Endothelial cell of umbilical vein (primary cell): Measurements from ENCODE around the gene PDE4B. TPM values are rescaled to one million over a fixed set of nuclear protein-coding genes. Genes with fewer than 3 reads are reported as not detected.

ENCODE experiments used
- BruUV-seq: library from RNA; stranded (reverse); fragments of 400-500 nt; replicated peaks from 2 replicates; lab custom pipeline; 2021; lab: Mats Ljungman, UMichigan
- CTCF ChIA-PET: fragments of 300-600, 350-600 bp; sonication (Branson Sonifier 250); formaldehyde crosslinking; loops from one replicate; lab custom pipeline; 2021; ENCODE audit warnings: antibody characterized with exemption, inconsistent platforms; lab: Charles Lee
- POLR2A ChIA-PET: fragments of 300-600, 350-600 bp; sonication (Branson Sonifier 250); formaldehyde crosslinking; loops from one replicate; lab custom pipeline; 2021; ENCODE audit warnings: antibody characterized with exemption, inconsistent platforms; lab: Charles Lee
- DNase-seq: peaks from one replicate; pipeline ENCODE4 v3.0.0-alpha.2; 2011; ENCODE audit warnings: low read depth, low spot score
- FAIRE-seq: peaks from 2 replicates; lab custom pipeline; 2011; peaks lifted over from hg19 to GRCh38; lab: Jason Lieb, UNC
- H2AFZ ChIP-seq: 2 replicates; pipeline ENCODE4 v1.6.0; 2012; ENCODE audit warnings: low read depth, low read length, control low read depth, inconsistent platforms
- H3K27ac ChIP-seq: 2 replicates; pipeline ENCODE4 v1.5.1; 2011; ENCODE audit warnings: low read depth, mild to moderate bottlenecking, control low read depth, low read length, moderate library complexity; ENCODE audit not compliant: insufficient read depth
- H3K27me3 ChIP-seq, 2 experiments: 2 replicates each; pipeline versions ENCODE4 v1.6.0 to v1.6.1; 2011; ENCODE audit warnings: low read length in 2 of 2, mixed read lengths in 1 of 2; ENCODE audit not compliant: control insufficient read depth in 2 of 2, insufficient read depth in 2 of 2
- H3K36me3 ChIP-seq, 2 experiments: 2 replicates in 1 of 2; 3 replicates in 1 of 2; pipeline ENCODE4 v1.5.1; 2011; ENCODE audit warnings: low read length in 2 of 2, mild to moderate bottlenecking in 1 of 2, moderate library complexity in 1 of 2; ENCODE audit not compliant: control insufficient read depth in 2 of 2, insufficient read depth in 2 of 2; ENCODE audit errors: extremely low read depth in 1 of 2
- H3K4me1 ChIP-seq: 3 replicates; pipeline ENCODE4 v1.5.1; 2011; ENCODE audit warnings: mild to moderate bottlenecking, low read length; ENCODE audit not compliant: control insufficient read depth, insufficient read depth; ENCODE audit errors: extremely low read depth
- H3K4me2 ChIP-seq: 2 replicates; pipeline ENCODE4 v1.6.1; 2011; ENCODE audit warnings: low read length, control low read depth, mixed read lengths; ENCODE audit not compliant: insufficient read depth
- H3K4me3 ChIP-seq, 3 experiments: fragments of 200-600 bp in 1 of 3; sonication (generic), shearing (Covaris generic) in 1 of 3; replicated peaks in 1 of 3; 2 replicates each; pipeline ENCODE4 v1.5.1; 2011 to 2016; ENCODE audit warnings: control low read depth in 3 of 3, low read length in 3 of 3, mild to moderate bottlenecking in 2 of 3, inconsistent platforms in 1 of 3, low read depth in 1 of 3, moderate library complexity in 1 of 3; ENCODE audit not compliant: insufficient read depth in 1 of 3
- H3K79me2 ChIP-seq: 2 replicates; pipeline ENCODE4 v1.6.0; 2012; ENCODE audit warnings: low read length, inconsistent platforms; ENCODE audit not compliant: control insufficient read depth, insufficient read depth
- H3K9ac ChIP-seq: replicated peaks from 2 replicates; pipeline ENCODE3; 2011; ENCODE audit warnings: low read length, control low read depth; ENCODE audit not compliant: insufficient read depth; ENCODE audit errors: extremely low read depth
- H3K9me1 ChIP-seq: replicated peaks from 3 replicates; pipeline ENCODE4 v1.6.0; 2011; ENCODE audit warnings: mild to moderate bottlenecking, low read length; ENCODE audit not compliant: control insufficient read depth, insufficient read depth; ENCODE audit errors: extremely low read depth
- H3K9me3 ChIP-seq: replicated peaks from 2 replicates; pipeline ENCODE4 v1.5.1; 2012; ENCODE audit warnings: low read length, inconsistent platforms; ENCODE audit not compliant: control insufficient read depth, insufficient read depth
- H4K20me1 ChIP-seq: replicated peaks from 2 replicates; pipeline ENCODE3; 2011; ENCODE audit warnings: mild to moderate bottlenecking, low read length; ENCODE audit not compliant: control insufficient read depth, insufficient read depth; ENCODE audit errors: extremely low read depth
- CTCF ChIP-seq, 2 donors: IDR thresholded peaks; 1 replicate in 1 of 2; 2 replicates in 1 of 2; pipeline ENCODE4 v1.5.1; 2011; ENCODE audit warnings: low read length in 2 of 2, mild to moderate bottlenecking in 2 of 2, moderate library complexity in 2 of 2, control low read depth in 1 of 2, inconsistent platforms in 1 of 2, low read depth in 1 of 2; ENCODE audit not compliant: insufficient read depth in 1 of 2; ENCODE audit errors: extremely low read depth in 1 of 2
- EZH2 ChIP-seq: IDR thresholded peaks from 2 replicates; pipeline ENCODE4 v1.6.1; 2012; ENCODE audit warnings: borderline replicate concordance, low read depth, mild to moderate bottlenecking, moderate library complexity, low read length, inconsistent platforms; ENCODE audit not compliant: severe bottlenecking
- FOS ChIP-seq: IDR thresholded peaks from 2 replicates; pipeline ENCODE4 v1.6.1; 2011; ENCODE audit warnings: mild to moderate bottlenecking, low read length, moderate library complexity, borderline replicate concordance; ENCODE audit not compliant: insufficient read depth
- GATA2 ChIP-seq: IDR thresholded peaks from 2 replicates; pipeline ENCODE4 v1.7.0; 2011; ENCODE audit warnings: low read depth, mild to moderate bottlenecking, moderate library complexity, mixed read lengths, low read length; ENCODE audit not compliant: insufficient read length, insufficient read depth
- JUN ChIP-seq: IDR thresholded peaks from 2 replicates; pipeline ENCODE4 v1.6.1; 2011; ENCODE audit warnings: borderline replicate concordance, low read depth; ENCODE audit not compliant: insufficient read length, insufficient read depth
- MAX ChIP-seq: IDR thresholded peaks from 2 replicates; pipeline ENCODE4 v1.6.1; 2011; ENCODE audit not compliant: insufficient read depth, insufficient read length
- MYC ChIP-seq: IDR thresholded peaks from one replicate; pipeline ENCODE4 v1.6.1; 2011; ENCODE audit warnings: mild to moderate bottlenecking, low read depth, low read length
- POLR2A ChIP-seq: IDR thresholded peaks from 2 replicates; pipeline ENCODE4 v1.6.1; 2012; ENCODE audit warnings: low read depth, mild to moderate bottlenecking, control low read depth, low read length
- POLR2AphosphoS5 ChIP-seq: IDR thresholded peaks from 2 replicates; pipeline ENCODE4 v1.6.1; 2012; ENCODE audit warnings: low read depth, mild to moderate bottlenecking, control low read depth, low read length, moderate library complexity; ENCODE audit not compliant: insufficient read depth
- dilution Hi-C: fragments of 300-500 bp; cut with MboI; formaldehyde crosslinking; loops from one replicate; pipeline ENCODE4 v1.15.0; 2019; ENCODE audit warnings: low sequenced_read_pairs; ENCODE audit not compliant: extremely low pct_ligation_motif_present
- intact Hi-C: fragments of 100-400 bp; cut with micrococcal nuclease; formaldehyde crosslinking; loops from one replicate; pipeline ENCODE4 v1.10.0; 2022
- polyA plus RNA-seq, 4 experiments: library from polyadenylated mRNA; depleted of rRNA in 3 of 4; stranded (reverse) in 3 of 4; unstranded in 1 of 4; fragments of >200 nt; gene quantifications; 2 replicates each; pipeline versions ENCODE4 v1.2.1 to v1.2.3, GENCODE V29; 2011 to 2012; ENCODE audit warnings: missing spikeins in 1 of 4
- total RNA-seq: library from RNA; stranded (reverse); gene quantifications from 2 replicates; pipeline ENCODE4 v1.2.3, GENCODE V29; 2021

PDE4B gene
- total and polyA plus RNA-seq, 2 donors (not counting 3 experiments of a cell fraction or from before 2014, with no cell fraction given) = 63.5 to 69.8 TPM

- Histone ChIP-seq H3K79me2 (no peaks in the 10 kb centered on the region), H2AFZ (no peak overlapping the region), H3K27me3 (no peaks in the 10 kb centered on the region), H3K9ac (no peak overlapping the region), H3K27ac (no peak overlapping the region), H3K4me3 (no peak overlapping the region), H4K20me1 (no peaks in the 10 kb centered on the region), H3K9me1 (no peaks in the 10 kb centered on the region), H3K36me3 (no peaks in the 10 kb centered on the region), H3K9me3 (no peaks in the 10 kb centered on the region), H3K4me2 (no peak overlapping the region), H3K4me1 (peaks cover 5% of the 10 kb centered on the region)
- intact Hi-C loops (no loop called here), dilution Hi-C loops (no loop called here)
- DNase-seq = no peak
- CTCF ChIA-PET = interaction anchor here (1.0 to 5.9 kb wide), 4 partner anchors 20 to 540 kb away, joined by 3 to 116 read pairs (median 3); no protein-coding TSS in a partner anchor
- BruUV-seq = no TSS peak
- TF ChIP-seq POLR2A (no peak), JUN (no peak), FOS (no peak), GATA2 (no peak), MYC (no peak), CTCF (IDR thresholded peaks at IDR 0.05; ENCODE audit: extremely low read depth in 1 of 2, insufficient read depth in 1 of 2, low read depth in 1 of 2, low read length in 2 of 2) (no peak), POLR2AphosphoS5 (no peak), MAX (no peak), EZH2 (no peak)
- POLR2A ChIA-PET = no interaction called here
- FAIRE-seq = no peak
Observed at GRCh38 chr1:65964123-65964522, 171.4 kb downstream of the PDE4B start.
